Measurements from ENCODE around the gene POLR2H. TPM values are rescaled to one million over a fixed set of nuclear protein-coding genes. Genes with fewer than 3 reads are reported as not detected.
A peak's percentile ranks its signal among the peaks of the same experiment; 100 is the strongest.

Gene POLR2H
- polyA plus RNA-seq, 1 donor (not counting 4 experiments of a cell fraction or from before 2014, with no cell fraction given), result 202 TPM

DNA sequence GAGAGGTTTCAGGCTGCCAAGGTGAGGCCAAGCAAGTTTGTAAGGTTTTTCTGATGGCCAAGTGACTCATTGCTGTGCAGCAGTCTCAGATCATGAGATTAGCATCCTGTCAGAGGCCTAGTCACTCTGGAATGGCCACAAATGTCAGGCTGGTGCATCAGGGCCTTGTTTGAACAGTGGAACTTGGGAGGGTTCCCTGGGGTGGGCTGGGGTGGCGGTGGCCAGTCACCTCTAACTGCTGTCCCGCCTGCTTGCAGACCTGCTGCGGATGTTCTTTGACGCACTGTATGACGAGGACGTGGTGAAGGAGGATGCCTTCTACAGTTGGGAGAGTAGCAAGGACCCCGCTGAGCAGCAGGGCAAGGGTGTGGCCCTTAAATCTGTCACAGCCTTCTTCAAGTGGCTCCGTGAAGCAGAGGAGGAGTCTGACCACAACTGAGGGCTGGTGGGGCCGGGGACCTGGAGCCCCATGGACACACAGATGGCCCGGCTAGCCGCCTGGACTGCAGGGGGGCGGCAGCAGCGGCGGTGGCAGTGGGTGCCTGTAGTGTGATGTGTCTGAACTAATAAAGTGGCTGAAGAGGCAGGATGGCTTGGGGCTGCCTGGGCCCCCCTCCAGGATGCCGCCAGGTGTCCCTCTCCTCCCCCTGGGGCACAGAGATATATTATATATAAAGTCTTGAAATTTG is 26.9 kb upstream of the POLR2H start:
- H3K4me1 ChIP-seq (ENCODE audit: control insufficient read depth, extremely low read depth, insufficient read depth, low read length), result peaks cover 83% of the 10 kb centered on the region
- no peaks in the 10 kb centered on the region for H3K27me3 ChIP-seq (ENCODE audit: control insufficient read depth, extremely low read depth, insufficient read depth, low read length)
- no peak overlapping the region for H2AFZ ChIP-seq (ENCODE audit: control insufficient read depth, low read length)
- H3K36me3 ChIP-seq (ENCODE audit: control insufficient read depth in 2 of 2, extremely low read depth in 1 of 2, insufficient read depth in 2 of 2, low read length in 2 of 2), result peaks cover 36 to 40% of the 10 kb centered on the region in 2 experiments
- peak overlapping the region; percentile 88 for H3K9ac ChIP-seq (ENCODE audit: control insufficient read depth, extremely low read depth, insufficient read depth, low read length)
- peak overlapping the region; percentile 85 for H3K27ac ChIP-seq (ENCODE audit: control insufficient read depth, insufficient read depth, low read length)
- peaks cover 3% of the 10 kb centered on the region for H3K9me1 ChIP-seq (ENCODE audit: control insufficient read depth, extremely low read depth, insufficient read depth, low read length)
- DNase-seq (ENCODE audit: low read depth, low spot score) (no peak), FAIRE-seq (peak; percentile 79)
- H3K79me2 ChIP-seq (ENCODE audit: control insufficient read depth, insufficient read depth, low read length), result peaks cover 23% of the 10 kb centered on the region
- peaks cover 14% of the 10 kb centered on the region for H4K20me1 ChIP-seq (ENCODE audit: control insufficient read depth, extremely low read depth, insufficient read depth, low read length)
- H3K4me2 ChIP-seq (ENCODE audit: control insufficient read depth, extremely low read depth, insufficient read depth, low read depth, low read length), result peak overlapping the region; percentile 15
- H3K9me3 ChIP-seq (ENCODE audit: control insufficient read depth, low read depth, low read length), result no peaks in the 10 kb centered on the region
- dilution Hi-C loops (cut with MboI; ENCODE audit: extremely low pct_ligation_motif_present, low sequenced_read_pairs), result no loop called here
- H3K4me3 ChIP-seq (ENCODE audit: control insufficient read depth in 2 of 3, extremely low read depth in 1 of 3, insufficient read depth in 2 of 3, low read depth in 1 of 3, low read length in 3 of 3), result no peak overlapping the region
- TF ChIP-seq EZH2 (IDR thresholded peaks at IDR 0.05; ENCODE audit: low read length), result no peak
- TF ChIP-seq, protein P1, sequence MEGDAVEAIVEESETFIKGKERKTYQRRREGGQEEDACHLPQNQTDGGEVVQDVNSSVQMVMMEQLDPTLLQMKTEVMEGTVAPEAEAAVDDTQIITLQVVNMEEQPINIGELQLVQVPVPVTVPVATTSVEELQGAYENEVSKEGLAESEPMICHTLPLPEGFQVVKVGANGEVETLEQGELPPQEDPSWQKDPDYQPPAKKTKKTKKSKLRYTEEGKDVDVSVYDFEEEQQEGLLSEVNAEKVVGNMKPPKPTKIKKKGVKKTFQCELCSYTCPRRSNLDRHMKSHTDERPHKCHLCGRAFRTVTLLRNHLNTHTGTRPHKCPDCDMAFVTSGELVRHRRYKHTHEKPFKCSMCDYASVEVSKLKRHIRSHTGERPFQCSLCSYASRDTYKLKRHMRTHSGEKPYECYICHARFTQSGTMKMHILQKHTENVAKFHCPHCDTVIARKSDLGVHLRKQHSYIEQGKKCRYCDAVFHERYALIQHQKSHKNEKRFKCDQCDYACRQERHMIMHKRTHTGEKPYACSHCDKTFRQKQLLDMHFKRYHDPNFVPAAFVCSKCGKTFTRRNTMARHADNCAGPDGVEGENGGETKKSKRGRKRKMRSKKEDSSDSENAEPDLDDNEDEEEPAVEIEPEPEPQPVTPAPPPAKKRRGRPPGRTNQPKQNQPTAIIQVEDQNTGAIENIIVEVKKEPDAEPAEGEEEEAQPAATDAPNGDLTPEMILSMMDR (optimal IDR thresholded peaks at IDR 0.05 in 1 of 3, IDR thresholded peaks at IDR 0.05 in 1 of 3, conservative IDR thresholded peaks at IDR 0.05 in 1 of 3; ENCODE audit: extremely low read depth in 1 of 3, insufficient read depth in 2 of 3, low read length in 3 of 3), result no peak

DNA sequence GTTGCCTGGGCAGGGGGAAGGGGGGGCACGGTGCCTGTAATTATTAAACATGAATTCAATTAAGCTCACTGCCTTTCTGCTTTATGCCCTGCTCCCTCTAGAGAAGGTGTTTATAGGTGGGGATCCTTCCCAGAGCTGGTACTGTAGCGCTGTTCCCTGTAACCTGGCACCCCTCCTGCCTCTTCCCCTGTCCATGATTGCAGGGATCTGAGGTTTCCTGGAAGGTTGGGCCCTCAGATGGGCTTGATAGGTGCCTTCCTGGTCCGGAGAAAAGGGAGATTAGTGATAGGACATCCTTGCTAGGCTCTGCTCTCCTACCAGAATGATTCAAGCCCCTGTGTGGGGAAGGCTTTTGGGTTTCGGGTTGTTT is 26.2 kb upstream of the POLR2H start:
- Histone ChIP-seq H3K27ac (ENCODE audit: control insufficient read depth, insufficient read depth, low read length) (peak overlapping the region; percentile 85), H3K36me3 (ENCODE audit: control insufficient read depth in 2 of 2, extremely low read depth in 1 of 2, insufficient read depth in 2 of 2, low read length in 2 of 2) (peaks cover 34 to 37% of the 10 kb centered on the region in 2 experiments), H4K20me1 (ENCODE audit: control insufficient read depth, extremely low read depth, insufficient read depth, low read length) (peaks cover 14% of the 10 kb centered on the region), H3K4me3 (ENCODE audit: control insufficient read depth in 2 of 3, extremely low read depth in 1 of 3, insufficient read depth in 2 of 3, low read depth in 1 of 3, low read length in 3 of 3) (peak overlapping the region in 1 of 3 experiments; percentile 78), H3K9me3 (ENCODE audit: control insufficient read depth, low read depth, low read length) (no peaks in the 10 kb centered on the region), H2AFZ (ENCODE audit: control insufficient read depth, low read length) (no peak overlapping the region), H3K27me3 (ENCODE audit: control insufficient read depth, extremely low read depth, insufficient read depth, low read length) (no peaks in the 10 kb centered on the region), H3K9ac (ENCODE audit: control insufficient read depth, extremely low read depth, insufficient read depth, low read length) (peak overlapping the region; percentile 88), H3K4me1 (ENCODE audit: control insufficient read depth, extremely low read depth, insufficient read depth, low read length) (peaks cover 85% of the 10 kb centered on the region), H3K9me1 (ENCODE audit: control insufficient read depth, extremely low read depth, insufficient read depth, low read length) (peaks cover 3% of the 10 kb centered on the region), H3K79me2 (ENCODE audit: control insufficient read depth, insufficient read depth, low read length) (peaks cover 25% of the 10 kb centered on the region), H3K4me2 (ENCODE audit: control insufficient read depth, extremely low read depth, insufficient read depth, low read depth, low read length) (peak overlapping the region; percentile 45)
- dilution Hi-C loops (cut with MboI; ENCODE audit: extremely low pct_ligation_motif_present, low sequenced_read_pairs), result no loop called here
- DNase-seq (ENCODE audit: low read depth, low spot score) (no peak), FAIRE-seq (no peak)
- TF ChIP-seq, protein P1 (optimal IDR thresholded peaks at IDR 0.05 in 1 of 3, IDR thresholded peaks at IDR 0.05 in 1 of 3, conservative IDR thresholded peaks at IDR 0.05 in 1 of 3; ENCODE audit: extremely low read depth in 1 of 3, insufficient read depth in 2 of 3, low read length in 3 of 3), result no peak
- TF ChIP-seq EZH2 (IDR thresholded peaks at IDR 0.05; ENCODE audit: low read length), result no peak
